Endothelial cell (in vitro differentiated cells): Measurements from ENCODE around the gene PTPRD. TPM values are rescaled to one million over a fixed set of nuclear protein-coding genes. Genes with fewer than 3 reads are reported as not detected.

Experiments
- DNase-seq: peaks from one replicate; pipeline ENCODE4 v3.0.0; 2021; ENCODE audit warnings: low spot score
- H3K27ac Mint-ChIP-seq: one replicate; pipeline ENCODE4 v1.8.0; 2021; ENCODE audit warnings: mixed read lengths, inconsistent platforms; ENCODE audit not compliant: unreplicated experiment
- H3K27me3 Mint-ChIP-seq: one replicate; pipeline ENCODE4 v1.8.0; 2021; ENCODE audit warnings: mild to moderate bottlenecking, moderate library complexity, mixed read lengths, inconsistent platforms; ENCODE audit not compliant: unreplicated experiment
- H3K36me3 Mint-ChIP-seq: one replicate; pipeline ENCODE4 v1.8.0; 2021; ENCODE audit warnings: mild to moderate bottlenecking, low read depth, mixed read lengths, inconsistent platforms; ENCODE audit not compliant: unreplicated experiment
- H3K4me1 Mint-ChIP-seq: one replicate; pipeline ENCODE4 v1.8.0; 2021; ENCODE audit warnings: mild to moderate bottlenecking, mixed read lengths, inconsistent platforms; ENCODE audit not compliant: unreplicated experiment
- H3K4me3 Mint-ChIP-seq: one replicate; pipeline ENCODE4 v1.8.0; 2021; ENCODE audit warnings: mild to moderate bottlenecking, mixed read lengths, inconsistent platforms; ENCODE audit not compliant: unreplicated experiment
- H3K9me3 Mint-ChIP-seq: one replicate; pipeline ENCODE4 v1.8.0; 2021; ENCODE audit warnings: mixed read lengths, inconsistent platforms; ENCODE audit not compliant: unreplicated experiment
- CTCF ChIP-seq: fragments of 200-600 bp; sonication (generic); IDR thresholded peaks from one replicate; pipeline ENCODE4 v1.5.0; 2021; ENCODE audit warnings: antibody characterized with exemption; ENCODE audit not compliant: unreplicated experiment
- total RNA-seq: library from RNA; stranded (reverse); fragmentation: NEBNext Ultra II Directional; extraction: Animal tissue kit (Norgen Biotek cat#: 25700); gene quantifications from one replicate; pipeline ENCODE4 v1.2.1, GENCODE V29; 2021; ENCODE audit not compliant: unreplicated experiment

The PTPRD gene
- total RNA-seq, 1 donor from 2014 or later: 47.8 TPM

GRCh38 chr9:8815931-8816330, 1796.9 kb downstream of the PTPRD start:
- TF ChIP-seq CTCF: no peak
- peak overlapping the region; percentile 49 for H3K27ac Mint-ChIP-seq
- no peaks in the 10 kb centered on the region for H3K36me3 Mint-ChIP-seq
- H3K27me3 Mint-ChIP-seq: no peaks in the 10 kb centered on the region
- no peaks in the 10 kb centered on the region for H3K9me3 Mint-ChIP-seq
- DNase-seq: no peak
- peaks cover 5% of the 10 kb centered on the region for H3K4me1 Mint-ChIP-seq
- no peak overlapping the region for H3K4me3 Mint-ChIP-seq

- Mint-ChIP-seq H3K27ac (no peak overlapping the region), H3K4me1 (peaks cover 5% of the 10 kb centered on the region)
Measured at GRCh38 chr9:8815219-8815618, 1797.6 kb downstream of the PTPRD start.

GRCh38 chr9:8812888-8813287, 1799.9 kb downstream of the PTPRD start:
- Mint-ChIP-seq H3K27me3 (no peaks in the 10 kb centered on the region), H3K36me3 (no peaks in the 10 kb centered on the region), H3K4me1 (peaks cover 5% of the 10 kb centered on the region), H3K4me3 (no peak overlapping the region), H3K9me3 (no peaks in the 10 kb centered on the region), H3K27ac (no peak overlapping the region)
- no peak for DNase-seq
- TF ChIP-seq CTCF: no peak

More at GRCh38 chr9:8815219-8815618, 1797.6 kb downstream of the PTPRD start:
- Mint-ChIP-seq H3K9me3 (no peaks in the 10 kb centered on the region), H3K4me3 (no peak overlapping the region), H3K36me3 (no peaks in the 10 kb centered on the region), H3K27me3 (no peaks in the 10 kb centered on the region)
- DNase-seq: no peak
- TF ChIP-seq CTCF: no peak

GRCh38 chr9:8809741-8810140, 1803.1 kb downstream of the PTPRD start:
- Mint-ChIP-seq H3K27me3 (no peaks in the 10 kb centered on the region), H3K27ac (no peak overlapping the region), H3K4me3 (no peak overlapping the region), H3K36me3 (no peaks in the 10 kb centered on the region), H3K9me3 (no peaks in the 10 kb centered on the region), H3K4me1 (no peaks in the 10 kb centered on the region)
- no peak for TF ChIP-seq CTCF
- no peak for DNase-seq

- H3K27ac Mint-ChIP-seq: no peak overlapping the region
- H3K4me1 Mint-ChIP-seq: no peaks in the 10 kb centered on the region
- peaks cover 2% of the 10 kb centered on the region for H3K27me3 Mint-ChIP-seq
- no peak for DNase-seq
- no peaks in the 10 kb centered on the region for H3K36me3 Mint-ChIP-seq
- TF ChIP-seq CTCF: no peak
- H3K4me3 Mint-ChIP-seq: no peak overlapping the region
- H3K9me3 Mint-ChIP-seq: no peaks in the 10 kb centered on the region
Measured at GRCh38 chr9:8806150-8806549, 1806.7 kb downstream of the PTPRD start.
